Stimulated activated CD4-positive, alpha-beta T cell treated with anti-CD3 and anti-CD28 coated beads, Interleukin-12 subunit alpha, Interleukin-12 subunit beta, amount 100 ng/mL, for 48 hours (primary cell): Measurements from ENCODE around the gene NDUFA3.
"Not testable (repeated sequence)": the region's sequence is repeated elsewhere in the genome, so short reads cannot be mapped to it uniquely, and the experiment has no call there.

Experiments used
- DNase-seq, 3 donors: peaks; one replicate each; pipeline ENCODE4 v3.0.0-alpha.2; 2020; ENCODE audit warnings: low read depth in 2 of 3, low spot score in 1 of 3

The NDUFA3 gene

GRCh38 chr19:54102421-54103169, at the start of gene NDUFA3:
Gene NDUFA3 (plus strand): TSS chr19:54102855. CDS start chr19:54102879, 24 bp downstream.
- peak; percentile 88 to 97 (median 96) for DNase-seq

GRCh38 chr19:54062643-54063042, 40.0 kb upstream of the NDUFA3 start:
- no peak for DNase-seq

DNA sequence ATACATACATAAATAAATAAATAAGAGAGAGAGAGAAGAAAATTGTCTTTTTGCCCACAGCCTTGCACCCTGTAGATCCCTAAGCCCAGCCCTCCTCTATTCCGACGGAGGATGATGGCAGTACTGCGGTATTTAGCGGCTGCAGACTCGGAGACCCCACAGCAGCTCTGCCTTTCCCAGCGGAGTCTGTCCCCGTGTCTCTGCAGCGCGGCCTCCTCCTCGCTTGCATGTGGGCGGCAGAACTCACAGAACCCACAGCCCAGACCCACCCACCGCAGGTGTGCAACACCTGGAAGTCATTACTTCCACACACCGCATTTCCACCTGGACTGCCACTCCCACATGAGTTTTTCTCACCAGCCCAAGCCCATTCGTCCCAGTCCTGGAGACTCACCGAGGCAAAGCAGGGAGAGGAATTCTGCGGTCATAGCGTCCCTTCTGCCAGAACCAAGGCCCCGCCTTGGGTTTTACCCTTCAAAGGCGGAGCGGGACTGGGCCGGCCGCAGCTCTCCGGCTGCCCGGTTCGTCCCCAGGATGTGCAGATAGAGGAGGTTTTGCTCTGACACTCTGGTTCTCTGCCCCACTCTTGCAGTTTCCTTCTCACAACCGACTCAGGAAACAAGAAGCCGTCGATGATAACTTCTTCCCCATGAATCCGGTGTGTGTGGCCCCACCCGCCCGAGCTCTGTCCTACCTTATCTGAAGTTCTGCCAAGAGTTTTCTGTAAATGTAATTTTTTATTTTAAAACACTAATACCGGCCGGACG, 39.1 kb upstream of the NDUFA3 start, which contains the start of gene VSTM1:
Gene VSTM1, minus strand, starts transcription at position 548 of the 767 bp plus-strand sequence. Its CDS starts 120 bp downstream, at position 428.
- no peak for DNase-seq

- no peak for DNase-seq
Measured at GRCh38 chr19:54069470-54069869, 33.2 kb upstream of the NDUFA3 start.

DNA sequence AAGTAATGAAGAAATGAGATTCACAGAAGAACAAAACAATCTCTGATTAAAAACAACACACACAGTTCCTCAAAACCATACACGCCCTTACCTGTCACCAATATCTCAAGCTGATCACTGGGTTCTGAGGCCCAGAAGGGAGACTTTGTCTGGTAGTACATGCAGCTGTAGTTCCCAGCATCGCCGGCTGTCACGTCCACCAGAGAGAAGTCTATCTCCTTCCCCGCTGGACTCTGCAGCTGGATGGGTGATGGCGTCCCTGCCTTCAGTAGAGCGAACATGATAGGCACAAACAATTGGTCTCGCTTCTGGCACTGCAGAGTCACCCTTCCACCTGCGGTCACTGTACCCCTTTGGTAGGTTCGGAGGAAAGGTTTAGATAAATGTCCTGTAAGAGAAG, 28.8 kb upstream of the NDUFA3 start:
- no peak for DNase-seq

GRCh38 chr19:54074851-54075250, 27.8 kb upstream of the NDUFA3 start:
- no peak for DNase-seq

DNA sequence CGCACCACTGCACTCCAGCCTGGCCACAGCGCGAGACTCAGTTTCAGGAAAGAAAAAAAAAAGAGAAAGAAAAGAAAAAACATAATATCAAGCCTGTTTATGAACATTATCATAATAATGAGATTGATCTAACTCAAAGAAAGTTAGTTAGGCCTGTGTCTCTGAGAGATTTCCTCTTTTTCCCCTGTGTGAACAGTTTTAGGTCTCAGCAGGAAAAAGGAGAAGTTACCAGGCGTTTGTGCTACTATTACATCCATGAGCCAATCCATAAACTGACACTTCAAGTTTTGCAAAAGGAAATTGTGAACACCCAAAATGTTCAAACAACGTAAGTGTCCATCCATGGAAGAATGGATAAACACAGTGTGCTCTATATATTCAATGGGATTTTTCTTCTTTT, 25.3 kb upstream of the NDUFA3 start:
- DNase-seq = no peak

DNA sequence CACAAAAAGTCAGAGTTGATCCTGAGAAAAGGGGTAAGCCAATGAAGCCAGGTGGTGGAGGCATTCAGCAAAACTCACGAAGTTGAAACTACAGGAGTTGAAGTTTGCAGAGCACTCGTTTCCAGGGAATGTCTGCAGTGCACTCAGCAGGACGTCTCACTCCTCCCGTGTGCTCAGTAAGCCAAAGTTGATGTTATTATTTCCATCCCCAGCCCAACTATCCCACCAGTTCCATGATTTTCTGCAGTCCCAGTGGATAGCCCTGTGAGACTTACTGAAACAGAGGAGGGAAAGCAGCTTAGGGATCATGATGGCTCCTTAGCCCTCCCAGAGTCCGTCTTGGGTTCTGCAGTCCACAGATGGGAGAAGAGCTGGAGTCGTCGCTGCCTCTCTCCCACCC, 21.6 kb upstream of the NDUFA3 start, which contains the start of gene TARM1:
Gene TARM1, minus strand, starts transcription at position 334 of the 400 bp plus-strand sequence. Its CDS starts 25 bp downstream, at position 309.
- DNase-seq = no peak

- no peak for DNase-seq
Measured at GRCh38 chr19:54084410-54084809, 18.2 kb upstream of the NDUFA3 start.

GRCh38 chr19:54094426-54095000, 8.1 kb upstream of the NDUFA3 start:
- no peak for DNase-seq

GRCh38 chr19:54095136-54095858, 7.4 kb upstream of the NDUFA3 start:
- no peak for DNase-seq

- DNase-seq = peak in 1 of 3 donors; percentile 31
Measured at GRCh38 chr19:54095859-54096616, 6.6 kb upstream of the NDUFA3 start.

- DNase-seq = no peak
Measured at GRCh38 chr19:54096617-54097106, 6.0 kb upstream of the NDUFA3 start.

GRCh38 chr19:54099190-54099902, 3.3 kb upstream of the NDUFA3 start:
- no peak for DNase-seq

GRCh38 chr19:54099903-54100255, 2.8 kb upstream of the NDUFA3 start:
- DNase-seq = not testable (repeated sequence)

DNA sequence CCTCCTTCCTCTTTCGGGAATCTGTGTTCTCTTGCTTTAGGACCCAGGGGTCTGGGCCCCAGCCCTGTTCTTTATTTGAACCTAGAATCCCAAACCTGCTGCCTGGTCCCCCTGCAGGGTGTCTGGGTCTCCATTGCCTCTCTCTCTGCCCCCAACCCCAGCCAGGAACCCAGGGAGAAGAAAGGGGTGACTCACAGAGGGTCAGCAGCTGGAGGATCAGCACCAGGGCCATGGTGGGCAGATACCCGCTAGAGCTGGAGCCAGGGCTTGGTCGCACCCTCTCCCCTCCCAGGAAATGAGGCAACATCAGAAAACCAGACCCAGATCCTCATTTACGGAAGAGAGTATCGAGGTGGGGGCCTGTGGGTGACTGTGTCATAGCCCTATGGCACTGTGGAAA, 2.1 kb upstream of the NDUFA3 start, which contains the start of gene OSCAR:
Gene OSCAR, minus strand, starts transcription at position 243 of the 400 bp plus-strand sequence. Its CDS starts 11 bp downstream, at position 232.
- DNase-seq = no peak

DNA sequence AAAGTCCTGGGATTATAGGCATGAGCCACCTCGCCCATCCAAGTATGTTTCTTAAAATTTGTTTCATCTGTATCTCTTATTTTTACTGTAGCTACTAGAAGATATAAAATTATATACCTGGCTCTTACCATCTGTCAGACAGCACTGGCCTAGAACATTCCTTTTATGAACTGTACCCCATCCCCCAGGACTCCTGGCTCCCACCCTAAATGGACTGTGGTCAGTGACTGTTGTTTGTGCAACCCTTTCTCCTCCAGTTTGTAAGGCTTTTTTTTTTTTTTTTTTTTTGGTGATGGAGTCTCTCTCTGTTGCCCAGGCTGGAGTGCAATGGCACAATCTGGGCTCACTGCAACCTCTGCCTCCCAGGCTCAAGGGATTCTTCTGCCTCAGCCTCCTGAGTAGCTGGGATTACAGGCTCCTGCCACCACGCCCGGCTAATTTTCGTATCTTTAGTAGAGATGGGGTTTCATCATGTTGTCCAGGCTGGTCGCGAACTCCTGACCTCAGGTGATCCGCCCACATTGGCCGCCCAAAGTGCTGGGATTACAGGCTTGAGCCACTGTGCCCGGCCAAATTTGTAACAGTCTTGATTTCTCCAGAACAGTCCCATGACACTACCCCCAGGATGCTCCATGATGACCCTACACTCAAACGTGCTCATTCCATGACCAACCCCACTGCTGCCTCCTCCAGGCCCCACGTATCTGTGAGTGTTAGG, 2.5 kb downstream of the NDUFA3 start:
- no peak for DNase-seq

DNA sequence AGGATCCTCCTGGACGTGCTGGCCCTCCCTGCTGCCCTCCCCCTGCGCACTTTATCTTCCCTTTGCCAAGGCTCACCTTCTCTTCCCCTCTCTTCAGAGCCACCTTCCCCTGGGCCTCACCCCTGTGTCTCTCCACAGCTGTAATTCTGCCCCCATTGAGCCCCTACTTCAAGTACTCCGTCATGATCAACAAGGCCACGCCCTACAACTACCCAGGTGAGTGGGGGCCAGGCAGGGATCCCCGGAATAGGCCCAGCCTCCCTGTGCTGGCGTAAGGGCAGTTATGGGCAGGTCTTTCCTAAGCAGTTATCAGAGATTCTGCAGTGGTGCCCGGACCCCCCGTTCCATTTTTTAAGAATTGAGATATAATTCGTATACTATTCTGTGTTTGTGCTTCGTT, 3.1 kb downstream of the NDUFA3 start:
- no peak for DNase-seq

DNA sequence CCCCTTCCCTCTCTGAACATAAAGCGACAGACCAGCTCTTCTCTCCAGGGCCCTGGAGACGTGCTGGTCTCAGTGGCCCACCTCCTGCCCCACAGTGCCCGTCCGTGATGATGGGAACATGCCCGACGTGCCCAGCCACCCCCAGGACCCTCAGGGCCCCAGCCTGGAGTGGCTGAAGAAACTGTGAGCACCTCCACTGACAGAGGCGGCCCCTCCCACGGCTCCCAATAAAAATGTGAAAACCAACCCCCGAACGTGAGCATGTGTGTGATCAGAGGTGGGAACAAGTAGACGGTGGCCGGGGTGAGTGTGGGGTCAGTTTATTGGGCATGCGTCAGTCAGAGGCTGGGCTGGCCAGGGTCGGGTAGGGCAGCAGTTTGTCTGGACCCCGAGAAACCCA, 4.1 kb downstream of the NDUFA3 start:
- no peak for DNase-seq
